Fibroblast of lung (primary cell): ENCODE measurements around the gene MAML2. TPM values are rescaled to one million over a fixed set of nuclear protein-coding genes. Genes with fewer than 3 reads are reported as not detected.

Experiments
- DNase-seq, 2 donors: peaks; one replicate each; pipeline versions ENCODE4 v3.0.0 to v3.0.0-alpha.2; 2010; ENCODE audit warnings: low read depth in 2 of 2
- H2AFZ ChIP-seq: 2 replicates; pipeline ENCODE4 v1.5.1; 2012; ENCODE audit warnings: low read length, control low read depth, inconsistent platforms
- H3K27ac ChIP-seq: 2 replicates; pipeline ENCODE4 v1.5.1; 2011; ENCODE audit warnings: low read length, control low read depth; ENCODE audit not compliant: insufficient read depth
- H3K27me3 ChIP-seq: 2 replicates; pipeline ENCODE4 v1.5.1; 2011; ENCODE audit warnings: mild to moderate bottlenecking, low read length; ENCODE audit not compliant: control insufficient read depth, insufficient read depth
- H3K36me3 ChIP-seq: 2 replicates; pipeline ENCODE4 v1.5.1; 2011; ENCODE audit warnings: low read length; ENCODE audit not compliant: control insufficient read depth, insufficient read depth
- H3K4me1 ChIP-seq: 2 replicates; pipeline ENCODE4 v1.5.1; 2011; ENCODE audit warnings: low read length; ENCODE audit not compliant: control insufficient read depth, insufficient read depth; ENCODE audit errors: extremely low read depth
- H3K4me2 ChIP-seq: 2 replicates; pipeline ENCODE4 v1.5.1; 2011; ENCODE audit warnings: low read length, control low read depth; ENCODE audit not compliant: insufficient read depth; ENCODE audit errors: extremely low read depth
- H3K4me3 ChIP-seq, 4 experiments: fragments of 200-600 bp in 1 of 4; sonication (generic) in 1 of 4; replicated peaks in 1 of 4; 2 replicates each; pipeline ENCODE4 v1.5.1; 2011 to 2016; ENCODE audit warnings: low read length in 4 of 4, low read depth in 3 of 4, mild to moderate bottlenecking in 3 of 4, control low read depth in 2 of 4, inconsistent platforms in 1 of 4, mixed read lengths in 1 of 4; ENCODE audit not compliant: insufficient read depth in 1 of 4; ENCODE audit errors: control extremely low read depth in 1 of 4
- H3K79me2 ChIP-seq: 2 replicates; pipeline ENCODE4 v1.5.1; 2012; ENCODE audit warnings: mild to moderate bottlenecking, low read length, inconsistent platforms; ENCODE audit not compliant: control insufficient read depth, insufficient read depth
- H3K9ac ChIP-seq: 2 replicates; pipeline ENCODE4 v1.5.1; 2011; ENCODE audit warnings: mild to moderate bottlenecking, low read length, control low read depth; ENCODE audit not compliant: insufficient read depth
- H3K9me3 ChIP-seq: 2 replicates; pipeline ENCODE4 v1.5.1; 2012; ENCODE audit warnings: low read depth, low read length; ENCODE audit not compliant: control insufficient read depth, insufficient read depth
- H4K20me1 ChIP-seq: 2 replicates; pipeline ENCODE4 v1.5.1; 2011; ENCODE audit warnings: low read length; ENCODE audit not compliant: control insufficient read depth, insufficient read depth; ENCODE audit errors: extremely low read depth
- EZH2 ChIP-seq: IDR thresholded peaks from 2 replicates; pipeline ENCODE4 v1.5.1; 2012; ENCODE audit warnings: low read length, control low read depth, mild to moderate bottlenecking; ENCODE audit errors: missing control alignments
- polyA plus RNA-seq, 2 donors: library from polyadenylated mRNA; depleted of rRNA in 1 of 2; stranded (reverse) in 1 of 2; unstranded in 1 of 2; fragments of >200 nt; gene quantifications; 2 replicates each; pipeline ENCODE4 v1.2.1, GENCODE V29; 2011 to 2012; ENCODE audit warnings: missing spikeins in 1 of 2
- total RNA-seq: library from RNA; depleted of rRNA; stranded (reverse); fragments of >200 nt; gene quantifications from 2 replicates; pipeline ENCODE4 v1.2.1, GENCODE V29; 2014
- TF ChIP-seq, protein P1 (sequence below), 2 donors: IDR thresholded peaks in 1 of 2; conservative IDR thresholded peaks in 1 of 2; 1 replicate in 1 of 2; 2 replicates in 1 of 2; pipeline ENCODE4 v1.5.1; 2011 to 2012; ENCODE audit warnings: low read length in 2 of 2, control low read depth in 1 of 2, inconsistent platforms in 1 of 2, low read depth in 1 of 2, mild to moderate bottlenecking in 1 of 2

MAML2 gene
- total and polyA plus RNA-seq, 2 donors (not counting 1 experiment from before 2014, with no cell fraction given), result 13.0 to 19.0 TPM

DNA sequence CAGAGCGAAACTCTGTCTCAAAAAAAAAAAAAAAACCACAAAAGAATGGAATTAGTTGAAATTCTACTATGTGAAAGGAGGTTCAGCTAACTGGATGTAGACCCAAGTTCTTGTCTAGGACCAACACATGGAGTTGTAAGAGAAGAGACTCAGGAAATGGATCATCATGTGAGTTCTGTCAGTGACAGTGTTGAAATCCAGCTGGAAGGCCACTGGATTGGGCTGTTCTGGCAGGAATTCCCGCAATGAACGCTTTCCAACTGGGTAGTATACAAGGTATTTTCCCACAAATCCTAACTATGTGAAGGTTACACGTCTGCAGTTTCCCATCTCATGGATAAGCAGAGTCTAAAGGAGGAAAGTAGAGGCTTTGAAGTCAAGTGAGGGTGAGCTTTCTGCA lies 151.2 kb downstream of the MAML2 start:
- Histone ChIP-seq H4K20me1 (no peaks in the 10 kb centered on the region), H3K36me3 (no peaks in the 10 kb centered on the region), H3K79me2 (peaks cover 7% of the 10 kb centered on the region), H3K4me3 (no peak overlapping the region), H3K4me1 (peaks cover 17% of the 10 kb centered on the region), H3K4me2 (no peak overlapping the region), H3K27me3 (no peaks in the 10 kb centered on the region), H3K9ac (no peak overlapping the region), H3K9me3 (no peaks in the 10 kb centered on the region), H2AFZ (no peak overlapping the region), H3K27ac (no peak overlapping the region)
- TF ChIP-seq, protein P1, sequence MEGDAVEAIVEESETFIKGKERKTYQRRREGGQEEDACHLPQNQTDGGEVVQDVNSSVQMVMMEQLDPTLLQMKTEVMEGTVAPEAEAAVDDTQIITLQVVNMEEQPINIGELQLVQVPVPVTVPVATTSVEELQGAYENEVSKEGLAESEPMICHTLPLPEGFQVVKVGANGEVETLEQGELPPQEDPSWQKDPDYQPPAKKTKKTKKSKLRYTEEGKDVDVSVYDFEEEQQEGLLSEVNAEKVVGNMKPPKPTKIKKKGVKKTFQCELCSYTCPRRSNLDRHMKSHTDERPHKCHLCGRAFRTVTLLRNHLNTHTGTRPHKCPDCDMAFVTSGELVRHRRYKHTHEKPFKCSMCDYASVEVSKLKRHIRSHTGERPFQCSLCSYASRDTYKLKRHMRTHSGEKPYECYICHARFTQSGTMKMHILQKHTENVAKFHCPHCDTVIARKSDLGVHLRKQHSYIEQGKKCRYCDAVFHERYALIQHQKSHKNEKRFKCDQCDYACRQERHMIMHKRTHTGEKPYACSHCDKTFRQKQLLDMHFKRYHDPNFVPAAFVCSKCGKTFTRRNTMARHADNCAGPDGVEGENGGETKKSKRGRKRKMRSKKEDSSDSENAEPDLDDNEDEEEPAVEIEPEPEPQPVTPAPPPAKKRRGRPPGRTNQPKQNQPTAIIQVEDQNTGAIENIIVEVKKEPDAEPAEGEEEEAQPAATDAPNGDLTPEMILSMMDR (conservative IDR thresholded peaks at IDR 0.05 in 1 of 2, IDR thresholded peaks at IDR 0.05 in 1 of 2; ENCODE audit: low read depth in 1 of 2, low read length in 2 of 2), result no peak
- TF ChIP-seq EZH2, result no peak
- no peak for DNase-seq

DNA sequence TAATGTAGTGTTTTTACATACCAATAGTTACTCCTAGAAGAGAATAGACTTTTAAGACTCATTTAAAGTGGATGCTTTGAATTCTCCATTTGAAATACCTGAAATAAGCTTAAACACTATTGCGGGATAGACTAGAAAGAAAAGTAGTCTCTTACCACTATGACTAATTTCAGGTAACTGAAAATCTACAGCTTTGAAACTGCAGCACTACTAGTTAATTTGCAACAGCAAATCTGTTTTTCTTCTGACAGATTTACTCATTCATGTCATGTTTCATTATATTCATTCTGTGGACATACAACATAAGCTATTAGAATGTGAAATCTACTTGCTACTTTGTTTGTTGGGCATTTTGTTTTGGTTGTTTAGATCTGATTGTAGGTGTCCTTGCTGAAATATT lies 153.6 kb downstream of the MAML2 start:
- H3K79me2 ChIP-seq, result peaks cover 11% of the 10 kb centered on the region
- H2AFZ ChIP-seq, result no peak overlapping the region

DNA sequence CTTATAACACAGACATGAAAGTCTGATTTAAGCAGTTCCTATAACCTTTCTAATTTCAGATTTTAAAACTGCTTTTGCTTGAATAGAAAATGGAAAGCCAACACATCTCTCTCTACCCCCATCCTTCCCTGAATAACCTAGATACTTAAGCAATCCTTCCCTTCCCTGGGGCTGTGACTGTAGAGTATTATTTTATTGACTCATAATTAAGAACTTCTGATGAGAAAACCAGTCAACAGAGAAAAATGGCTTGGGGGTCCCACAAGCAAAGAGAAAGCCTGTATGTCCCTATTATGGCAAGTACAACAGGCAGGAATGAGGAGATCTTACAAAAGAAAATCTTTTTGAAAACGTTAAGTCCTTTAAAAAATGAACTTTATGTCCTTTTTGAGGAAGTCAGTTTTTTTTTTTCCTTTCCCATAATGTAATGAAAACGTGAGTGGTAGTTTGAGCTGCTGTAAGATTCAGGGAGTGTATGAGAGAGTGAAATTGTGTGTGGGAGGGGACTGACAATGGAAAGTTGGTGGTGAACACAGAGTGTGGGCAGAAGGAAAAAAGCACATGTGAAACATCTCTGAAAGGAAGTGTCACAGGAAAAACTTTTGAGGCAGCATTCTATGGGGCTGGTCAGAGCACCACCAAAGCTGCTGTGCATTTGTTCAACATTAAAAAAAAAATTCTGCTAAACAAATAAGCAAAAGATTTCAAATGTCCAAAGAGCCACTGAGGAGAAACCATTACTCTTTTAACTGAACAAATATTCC lies 154.6 kb downstream of the MAML2 start:
- Histone ChIP-seq H3K36me3 (no peaks in the 10 kb centered on the region), H3K4me1 (peaks cover 19% of the 10 kb centered on the region), H3K4me2 (peak overlapping the region; percentile 48), H3K4me3 (no peak overlapping the region), H4K20me1 (no peaks in the 10 kb centered on the region), H3K27me3 (no peaks in the 10 kb centered on the region), H3K79me2 (peaks cover 11% of the 10 kb centered on the region), H3K9me3 (no peaks in the 10 kb centered on the region), H2AFZ (no peak overlapping the region), H3K27ac (peak overlapping the region; percentile 69), H3K9ac (no peak overlapping the region)
- peak; percentile 51 to 81 for DNase-seq
- no peak for TF ChIP-seq EZH2
- TF ChIP-seq, protein P1 (conservative IDR thresholded peaks at IDR 0.05 in 1 of 2, IDR thresholded peaks at IDR 0.05 in 1 of 2; ENCODE audit: low read depth in 1 of 2, low read length in 2 of 2), result no peak

More for the DNA sequence above, 153.6 kb downstream of the MAML2 start:
- Histone ChIP-seq H3K4me2 (no peak overlapping the region), H4K20me1 (no peaks in the 10 kb centered on the region), H3K4me3 (no peak overlapping the region), H3K4me1 (peaks cover 19% of the 10 kb centered on the region), H3K36me3 (no peaks in the 10 kb centered on the region), H3K27ac (no peak overlapping the region), H3K27me3 (no peaks in the 10 kb centered on the region), H3K9ac (no peak overlapping the region), H3K9me3 (no peaks in the 10 kb centered on the region)
- DNase-seq, result no peak
- no peak for TF ChIP-seq EZH2
- TF ChIP-seq, protein P1 (conservative IDR thresholded peaks at IDR 0.05 in 1 of 2, IDR thresholded peaks at IDR 0.05 in 1 of 2; ENCODE audit: low read depth in 1 of 2, low read length in 2 of 2), result no peak
